Measurements from ENCODE around the gene MYRIP.

The MYRIP gene

GRCh38 chr3:40207796-40208195 is 398.4 kb downstream of the MYRIP start:
- Histone ChIP-seq H4K20me1 (ENCODE audit: control insufficient read depth, insufficient read depth, low read depth, low read length) (no peaks in the 10 kb centered on the region), H3K36me3 (ENCODE audit: control insufficient read depth, low read length) (no peaks in the 10 kb centered on the region), H3K4me3 (ENCODE audit: low read length) (no peak overlapping the region), H3K79me2 (ENCODE audit: control insufficient read depth, low read length) (no peaks in the 10 kb centered on the region), H3K9me3 (ENCODE audit: control insufficient read depth, insufficient read depth, low read length) (no peaks in the 10 kb centered on the region), H3K4me2 (ENCODE audit: low read length) (no peak overlapping the region), H3K4me1 (ENCODE audit: control insufficient read depth, low read length) (no peaks in the 10 kb centered on the region), H3K9me2 (replicated peaks; ENCODE audit: control insufficient read depth, low read length) (no peaks in the 10 kb centered on the region), H3F3A (ENCODE audit: control insufficient read depth, insufficient read depth) (no peaks in the 10 kb centered on the region), H3K27ac (ENCODE audit: low read depth, low read length) (no peak overlapping the region), H3K27me3 (ENCODE audit: control insufficient read depth, low read length) (peaks cover 3% of the 10 kb centered on the region; the same call in 1 of the 2 replicates)
- TF ChIP-seq CTCF (IDR thresholded peaks at IDR 0.05; ENCODE audit: low read depth, low read length, poor library complexity, severe bottlenecking) (no peak), EZH2phosphoT487 (IDR thresholded peaks at IDR 0.05; ENCODE audit: borderline replicate concordance, low read length) (no peak)

GRCh38 chr3:40208251-40208650 is 398.8 kb downstream of the MYRIP start:
- Histone ChIP-seq H3K4me1 (ENCODE audit: control insufficient read depth, low read length) (no peaks in the 10 kb centered on the region), H3K27ac (ENCODE audit: low read depth, low read length) (no peak overlapping the region), H3K4me3 (ENCODE audit: low read length) (no peak overlapping the region), H3K79me2 (ENCODE audit: control insufficient read depth, low read length) (no peaks in the 10 kb centered on the region), H3F3A (ENCODE audit: control insufficient read depth, insufficient read depth) (no peaks in the 10 kb centered on the region), H4K20me1 (ENCODE audit: control insufficient read depth, insufficient read depth, low read depth, low read length) (no peaks in the 10 kb centered on the region), H3K9me3 (ENCODE audit: control insufficient read depth, insufficient read depth, low read length) (no peaks in the 10 kb centered on the region), H3K27me3 (ENCODE audit: control insufficient read depth, low read length) (peaks cover 3% of the 10 kb centered on the region; the same call in 1 of the 2 replicates), H3K36me3 (ENCODE audit: control insufficient read depth, low read length) (no peaks in the 10 kb centered on the region), H3K9me2 (replicated peaks; ENCODE audit: control insufficient read depth, low read length) (no peaks in the 10 kb centered on the region), H3K4me2 (ENCODE audit: low read length) (no peak overlapping the region)
- no peak for TF ChIP-seq EZH2phosphoT487 (IDR thresholded peaks at IDR 0.05; ENCODE audit: borderline replicate concordance, low read length)
- no peak for TF ChIP-seq CTCF (IDR thresholded peaks at IDR 0.05; ENCODE audit: low read depth, low read length, poor library complexity, severe bottlenecking)

GRCh38 chr3:40211579-40211978 is 402.2 kb downstream of the MYRIP start:
- TF ChIP-seq CTCF (IDR thresholded peaks at IDR 0.05; ENCODE audit: low read depth, low read length, poor library complexity, severe bottlenecking) = no peak
- TF ChIP-seq EZH2phosphoT487 (IDR thresholded peaks at IDR 0.05; ENCODE audit: borderline replicate concordance, low read length) = no peak
- no peaks in the 10 kb centered on the region for H3K9me2 ChIP-seq (replicated peaks; ENCODE audit: control insufficient read depth, low read length)
- H4K20me1 ChIP-seq (ENCODE audit: control insufficient read depth, insufficient read depth, low read depth, low read length) = no peaks in the 10 kb centered on the region
- peaks cover 2% of the 10 kb centered on the region; the same call in 1 of the 2 replicates for H3K27me3 ChIP-seq (ENCODE audit: control insufficient read depth, low read length)
- no peaks in the 10 kb centered on the region for H3K4me1 ChIP-seq (ENCODE audit: control insufficient read depth, low read length)
- H3K36me3 ChIP-seq (ENCODE audit: control insufficient read depth, low read length) = no peaks in the 10 kb centered on the region
- H3K79me2 ChIP-seq (ENCODE audit: control insufficient read depth, low read length) = no peaks in the 10 kb centered on the region
- H3K4me2 ChIP-seq (ENCODE audit: low read length) = no peak overlapping the region
- H3K27ac ChIP-seq (ENCODE audit: low read depth, low read length) = no peak overlapping the region
- no peak overlapping the region for H3K4me3 ChIP-seq (ENCODE audit: low read length)
- H3F3A ChIP-seq (ENCODE audit: control insufficient read depth, insufficient read depth) = no peaks in the 10 kb centered on the region
- no peaks in the 10 kb centered on the region for H3K9me3 ChIP-seq (ENCODE audit: control insufficient read depth, insufficient read depth, low read length)

Data from DOHH2 (cell line).